IPS DF 6.9 (cell line): ENCODE data around the gene MATN1.

Experiments used
- DNase-seq: peaks from one replicate; pipeline ENCODE4 v3.0.0-alpha.2; 2013; ENCODE audit warnings: low read depth, low spot score
- H3K27ac ChIP-seq: one replicate; pipeline ENCODE4 v1.5.1; 2013; ENCODE audit warnings: low read length, control low read depth
- H3K27me3 ChIP-seq: 2 replicates; pipeline ENCODE4 v1.6.1; 2013; ENCODE audit warnings: mild to moderate bottlenecking, low read length; ENCODE audit not compliant: control insufficient read depth, insufficient read depth
- H3K36me3 ChIP-seq: 2 replicates; pipeline ENCODE4 v1.6.1; 2013; ENCODE audit warnings: low read length; ENCODE audit not compliant: control insufficient read depth, insufficient read depth
- H3K4me1 ChIP-seq: 2 replicates; pipeline ENCODE4 v1.6.1; 2013; ENCODE audit warnings: low read length; ENCODE audit not compliant: control insufficient read depth, insufficient read depth
- H3K4me3 ChIP-seq: 2 replicates; pipeline ENCODE4 v1.5.1; 2013; ENCODE audit warnings: mild to moderate bottlenecking, low read length
- H3K9me3 ChIP-seq: 2 replicates; pipeline ENCODE4 v1.6.1; 2013; ENCODE audit warnings: low read length, inconsistent platforms; ENCODE audit not compliant: control insufficient read depth, insufficient read depth
- WGBS: extraction: QIAGEN DNeasy Blood & Tissue Kit; methylation state at CpG from one replicate; pipeline ENCODE4 v1.1.7; 2013; ENCODE audit warnings: mixed read lengths, missing lambda C conversion rate; ENCODE audit not compliant: insufficient read length, insufficient coverage; 5-methylcytosine and 5-hydroxymethylcytosine counted together

Gene MATN1

DNA sequence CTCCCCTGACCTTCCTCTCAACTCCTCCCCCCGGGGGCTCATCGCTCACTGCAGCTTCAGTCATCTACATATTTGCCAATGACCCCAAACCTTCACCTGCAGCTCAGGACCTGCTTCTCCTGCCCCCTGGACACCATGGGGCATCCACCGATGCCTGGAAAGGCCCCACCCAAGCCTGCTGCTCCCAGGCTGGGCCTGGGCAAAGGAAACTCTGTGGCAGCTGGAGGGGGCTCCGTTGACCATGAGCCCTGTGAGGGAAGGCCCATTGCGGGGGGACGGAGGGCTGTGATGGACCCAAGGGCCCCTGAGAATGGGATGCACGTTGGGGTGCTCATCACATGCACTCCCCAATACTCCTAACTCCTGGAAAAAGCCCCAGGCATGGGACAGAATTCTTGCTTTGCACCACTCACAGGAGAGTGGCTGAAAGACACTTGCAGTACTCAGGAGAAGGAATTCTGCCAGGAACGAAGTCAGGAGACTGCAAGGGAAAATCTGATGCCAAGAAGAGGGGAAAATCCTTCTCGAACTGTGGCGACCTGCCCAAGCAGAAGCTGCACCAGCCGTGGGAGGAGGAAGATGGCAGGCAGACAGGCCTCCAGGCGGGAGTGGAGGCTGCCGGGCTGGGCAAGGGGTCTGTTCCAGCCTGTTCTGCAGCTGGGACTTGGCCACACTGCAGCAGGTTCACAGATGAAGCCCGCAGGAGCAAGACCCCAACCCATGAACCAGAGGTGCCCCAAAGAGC lies 18.4 kb downstream of the MATN1 start:
- DNase-seq, result no peak
- no CpG with 5 or more reads among the region's 14 CpGs for WGBS
- no peak overlapping the region for H3K27ac ChIP-seq
- peaks cover 3% of the 10 kb centered on the region; the same call in 1 of the 2 replicates for H3K4me1 ChIP-seq
- H3K9me3 ChIP-seq, result no peaks in the 10 kb centered on the region
- no peak overlapping the region for H3K4me3 ChIP-seq
- no peaks in the 10 kb centered on the region for H3K36me3 ChIP-seq
- no peaks in the 10 kb centered on the region for H3K27me3 ChIP-seq

DNA sequence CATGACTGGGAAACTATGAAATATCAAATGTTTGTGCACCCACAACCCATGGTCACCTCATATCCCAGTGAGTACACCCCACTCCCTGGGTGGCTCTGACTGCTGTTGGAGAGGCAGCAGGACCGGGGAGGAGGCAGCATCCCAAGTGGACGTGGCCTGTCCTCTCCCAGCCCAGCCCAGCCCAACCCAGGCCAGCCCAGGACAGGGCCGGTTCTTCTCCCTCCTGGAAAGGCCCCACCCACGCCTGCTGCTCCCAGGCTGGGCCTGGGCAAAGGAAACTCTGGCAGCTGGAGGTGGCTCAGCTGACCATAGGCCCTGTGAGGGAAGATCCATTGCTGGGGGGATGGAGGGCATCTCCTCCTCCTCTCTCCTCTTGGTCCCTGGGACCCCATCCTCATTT lies 19.1 kb downstream of the MATN1 start:
- no peak overlapping the region for H3K27ac ChIP-seq
- no peak overlapping the region for H3K4me3 ChIP-seq
- no CpG with 5 or more reads among the region's 4 CpGs for WGBS
- no peaks in the 10 kb centered on the region for H3K9me3 ChIP-seq
- no peak for DNase-seq
- H3K27me3 ChIP-seq, result no peaks in the 10 kb centered on the region
- no peaks in the 10 kb centered on the region for H3K36me3 ChIP-seq
- H3K4me1 ChIP-seq, result peaks cover 3% of the 10 kb centered on the region; the same call in 1 of the 2 replicates

DNA sequence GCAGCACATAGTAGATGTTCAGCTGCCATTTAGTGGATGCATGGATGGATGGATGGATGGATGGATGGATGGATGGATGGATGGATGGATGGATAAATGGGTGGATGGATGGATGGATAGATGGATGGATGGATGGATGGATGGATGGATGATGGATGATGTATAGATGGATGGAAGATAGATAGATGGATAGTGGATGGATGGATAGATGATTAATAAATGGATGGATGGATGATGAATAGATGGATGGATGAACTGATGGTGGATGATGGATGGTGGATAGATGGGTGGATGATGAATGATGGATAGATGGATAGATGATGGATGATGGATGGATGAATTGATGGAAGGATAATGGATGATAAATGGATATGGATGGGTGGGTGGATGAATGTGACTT lies 20.6 kb downstream of the MATN1 start:
- no peak for DNase-seq
- H3K27me3 ChIP-seq, result no peaks in the 10 kb centered on the region
- no peaks in the 10 kb centered on the region for H3K36me3 ChIP-seq
- H3K9me3 ChIP-seq, result no peaks in the 10 kb centered on the region
- H3K27ac ChIP-seq, result no peak overlapping the region
- peaks cover 2% of the 10 kb centered on the region; the same call in 1 of the 2 replicates for H3K4me1 ChIP-seq
- H3K4me3 ChIP-seq, result no peak overlapping the region

DNA sequence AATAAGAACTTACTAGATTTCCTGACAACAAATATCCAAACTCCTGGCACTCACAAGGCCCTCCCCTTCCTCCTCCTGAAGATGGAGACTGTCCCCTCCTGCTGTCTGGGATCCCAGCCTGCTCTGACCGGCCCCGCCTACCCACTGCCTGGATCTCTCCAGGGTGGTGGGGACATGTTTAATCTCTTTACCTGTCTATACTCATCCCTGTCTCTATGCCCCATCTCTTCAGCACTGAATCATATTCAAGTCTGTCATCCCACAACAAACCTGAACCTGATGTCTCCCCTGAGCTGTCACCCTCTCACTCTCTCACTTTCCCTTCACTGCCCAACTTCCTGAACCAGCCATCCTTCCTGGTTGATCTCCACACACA lies 22.1 kb downstream of the MATN1 start:
- WGBS, result no CpG with 5 or more reads among the region's 2 CpGs
- Histone ChIP-seq H3K4me1 (no peaks in the 10 kb centered on the region; the same call in 1 of the 2 replicates), H3K27ac (no peak overlapping the region), H3K27me3 (no peaks in the 10 kb centered on the region), H3K9me3 (no peaks in the 10 kb centered on the region), H3K36me3 (no peaks in the 10 kb centered on the region), H3K4me3 (no peak overlapping the region)
- DNase-seq, result no peak

DNA sequence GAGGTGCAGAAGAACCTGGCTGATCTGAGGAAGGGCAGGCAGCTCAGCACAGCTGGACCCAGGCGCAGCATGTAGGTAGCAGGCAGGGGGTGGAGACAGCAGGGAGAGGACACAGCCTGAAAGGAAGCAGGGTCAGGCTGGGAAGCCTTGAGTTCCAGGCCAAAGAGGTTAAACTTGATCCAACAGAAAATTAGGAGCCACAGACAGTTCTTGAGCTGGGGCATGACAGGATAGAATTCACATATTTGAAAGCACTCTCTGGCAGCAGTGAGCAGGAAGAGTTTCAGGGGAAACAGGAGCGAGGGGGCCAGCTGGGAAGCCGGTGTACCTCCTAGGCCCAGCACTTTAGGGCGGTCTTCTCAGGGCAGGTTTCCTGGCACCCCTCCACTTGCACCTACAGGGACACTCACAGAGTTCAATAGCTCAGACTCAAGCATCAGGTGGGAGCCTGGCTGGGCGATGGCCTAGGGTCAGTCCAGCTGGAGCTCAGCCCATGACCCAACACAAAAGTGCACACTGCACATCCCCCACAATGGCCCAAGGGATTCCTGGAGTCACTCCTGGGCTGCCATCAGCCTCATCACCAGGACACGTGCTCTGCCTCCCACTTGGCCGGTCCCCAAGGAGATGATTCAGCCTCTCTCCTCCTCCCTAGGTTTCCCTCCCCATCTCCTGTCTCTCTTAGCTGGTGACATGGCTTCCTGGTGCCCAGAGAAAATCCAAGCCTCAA lies 22.7 kb downstream of the MATN1 start:
- Histone ChIP-seq H3K36me3 (no peaks in the 10 kb centered on the region), H3K4me3 (no peak overlapping the region), H3K27me3 (no peaks in the 10 kb centered on the region), H3K9me3 (no peaks in the 10 kb centered on the region), H3K27ac (no peak overlapping the region), H3K4me1 (no peaks in the 10 kb centered on the region; the same call in 1 of the 2 replicates)
- no peak for DNase-seq
- WGBS, result no CpG with 5 or more reads among the region's 7 CpGs

DNA sequence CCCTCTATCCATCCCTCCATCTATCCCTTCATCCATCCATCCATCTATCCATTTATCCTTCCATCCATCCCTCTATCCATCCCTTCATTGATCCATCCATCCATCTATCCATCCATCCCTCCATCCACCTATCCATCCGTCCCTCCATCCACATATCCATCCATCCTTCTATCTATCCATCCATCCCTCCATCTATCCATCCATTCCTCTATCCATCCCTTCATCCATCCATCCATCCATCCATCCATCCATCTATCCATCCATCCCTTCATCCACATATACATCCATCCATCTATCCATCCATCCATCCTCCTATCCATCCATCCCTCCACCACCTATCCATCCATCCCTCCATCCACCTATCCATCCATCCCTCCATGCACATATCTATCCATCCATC lies 23.6 kb downstream of the MATN1 start:
- Histone ChIP-seq H3K4me1 (no peaks in the 10 kb centered on the region; the same call in 1 of the 2 replicates), H3K36me3 (no peaks in the 10 kb centered on the region), H3K27me3 (no peaks in the 10 kb centered on the region), H3K27ac (no peak overlapping the region), H3K4me3 (no peak overlapping the region), H3K9me3 (no peaks in the 10 kb centered on the region)
- no peak for DNase-seq
- WGBS, result 100% methylated on average over 1 of the region's 1 CpG

DNA sequence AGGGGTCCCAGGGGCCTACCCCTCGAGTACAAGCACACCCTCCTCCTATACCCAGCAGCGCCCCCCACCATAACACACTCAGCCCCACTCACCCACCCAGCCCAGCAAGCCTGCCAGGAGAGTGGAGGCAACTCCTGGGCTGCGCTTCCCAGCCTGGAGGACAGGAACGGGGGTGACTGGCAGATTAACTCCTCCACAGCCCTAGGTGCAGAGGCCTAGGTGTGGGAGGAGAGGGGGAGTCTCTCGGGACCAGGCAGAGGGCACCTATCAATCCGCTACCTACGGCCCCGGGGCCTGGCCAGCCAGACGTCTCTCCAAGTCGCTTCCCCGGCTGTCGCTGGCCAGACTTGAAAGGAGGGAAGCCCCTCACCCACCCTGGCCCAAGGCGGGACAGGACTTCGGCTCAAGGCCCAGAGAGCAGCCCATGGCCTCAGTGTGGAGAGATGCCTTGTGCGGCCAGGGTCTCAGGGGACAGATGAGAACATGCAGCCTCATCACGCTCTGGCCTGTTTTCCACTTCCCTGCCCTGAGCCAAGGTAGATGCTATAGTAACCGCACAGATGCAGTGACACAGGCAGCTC lies 24.9 kb downstream of the MATN1 start:
- no peaks in the 10 kb centered on the region for H3K27me3 ChIP-seq
- H3K9me3 ChIP-seq, result no peaks in the 10 kb centered on the region
- no peak for DNase-seq
- WGBS, result no CpG with 5 or more reads among the region's 17 CpGs
- no peaks in the 10 kb centered on the region for H3K36me3 ChIP-seq
- H3K27ac ChIP-seq, result no peak overlapping the region
- H3K4me3 ChIP-seq, result no peak overlapping the region
- no peaks in the 10 kb centered on the region; the same call in 1 of the 2 replicates for H3K4me1 ChIP-seq

DNA sequence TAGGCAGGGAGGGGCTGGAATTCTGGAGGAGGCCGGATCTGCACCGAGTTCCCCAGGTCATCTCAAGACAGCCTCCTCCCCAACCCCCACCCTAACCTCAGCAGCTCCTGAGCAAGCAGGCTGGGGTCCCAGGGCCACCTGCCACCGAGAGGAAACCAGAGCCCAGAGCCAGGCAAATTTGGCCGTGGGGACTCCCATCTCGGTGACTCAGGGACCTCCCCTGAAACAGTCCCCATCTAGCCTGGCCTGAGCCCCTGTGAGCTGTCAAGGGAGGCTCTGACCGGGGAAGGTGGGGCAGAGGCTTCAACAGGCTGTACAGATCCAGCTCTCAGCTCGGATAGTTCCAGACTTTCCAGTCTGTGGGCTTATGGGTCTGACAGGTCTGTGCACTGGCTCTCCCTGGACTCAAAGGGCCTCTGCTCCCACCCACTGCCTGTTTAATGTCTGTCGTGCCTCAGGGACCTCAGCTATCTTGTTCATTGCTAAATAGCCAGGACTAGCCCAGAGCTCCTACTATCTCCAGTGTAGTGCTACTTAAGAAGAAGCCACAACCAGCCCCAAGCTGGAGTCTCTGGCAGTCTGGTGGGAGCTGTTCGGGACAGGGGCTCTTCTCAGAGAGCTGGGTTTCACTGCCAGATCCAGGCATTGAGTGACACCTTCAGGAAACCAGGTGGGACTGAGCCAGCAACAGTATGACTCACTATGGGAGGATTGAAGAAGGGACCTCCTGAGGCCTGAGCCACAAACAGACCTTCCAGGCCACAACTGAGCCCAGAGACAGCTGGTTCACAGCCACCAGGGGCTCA lies 25.6 kb downstream of the MATN1 start:
- Histone ChIP-seq H3K36me3 (no peaks in the 10 kb centered on the region), H3K9me3 (no peaks in the 10 kb centered on the region), H3K4me1 (no peaks in the 10 kb centered on the region; the same call in 1 of the 2 replicates), H3K4me3 (no peak overlapping the region), H3K27ac (no peak overlapping the region), H3K27me3 (no peaks in the 10 kb centered on the region)
- DNase-seq, result no peak
- WGBS, result no CpG with 5 or more reads among the region's 9 CpGs

DNA sequence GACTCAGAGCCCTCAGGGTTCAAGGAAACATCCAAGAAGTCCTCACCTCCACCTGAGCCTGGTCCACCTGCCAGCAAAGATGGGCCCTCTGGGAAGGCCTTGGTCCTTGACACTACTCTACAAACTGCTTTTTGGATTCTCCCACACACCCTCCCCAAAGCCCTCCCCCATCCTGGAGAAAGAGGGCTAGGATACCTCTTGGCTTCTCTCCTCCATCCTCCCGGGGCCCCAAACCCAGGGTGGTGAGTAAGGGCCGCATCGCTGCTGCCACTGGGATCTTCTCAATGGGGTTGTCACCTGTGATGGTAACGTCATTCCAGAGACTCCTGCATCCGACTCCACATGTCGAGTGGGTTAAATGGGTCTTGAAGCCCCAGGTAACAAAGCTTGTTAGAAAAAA lies 26.6 kb downstream of the MATN1 start:
- Histone ChIP-seq H3K27ac (no peak overlapping the region), H3K4me3 (no peak overlapping the region), H3K27me3 (no peaks in the 10 kb centered on the region), H3K9me3 (no peaks in the 10 kb centered on the region), H3K36me3 (no peaks in the 10 kb centered on the region), H3K4me1 (no peaks in the 10 kb centered on the region; the same call in 1 of the 2 replicates)
- no CpG with 5 or more reads among the region's 6 CpGs for WGBS
- no peak for DNase-seq

DNA sequence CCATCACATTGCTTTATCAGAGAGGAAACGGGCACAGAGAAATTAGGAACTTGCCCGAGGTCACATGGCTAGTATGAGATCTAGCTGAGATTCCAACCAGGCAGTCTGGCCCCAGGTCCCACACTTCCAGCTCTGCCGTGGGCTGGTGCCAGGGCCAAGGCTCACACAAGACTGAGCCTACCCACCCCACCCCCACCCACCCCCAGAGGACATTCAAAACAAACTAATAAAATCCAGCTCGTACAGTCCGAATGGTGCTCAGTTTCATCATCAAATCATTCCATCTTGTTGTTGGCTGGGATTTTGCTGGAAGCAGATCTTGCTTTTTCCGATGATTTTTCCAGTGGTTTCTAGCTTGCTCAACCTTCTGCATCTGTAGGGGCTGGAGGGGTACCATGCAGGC lies 27.9 kb downstream of the MATN1 start:
- Histone ChIP-seq H3K27me3 (no peaks in the 10 kb centered on the region), H3K36me3 (no peaks in the 10 kb centered on the region), H3K4me1 (no peaks in the 10 kb centered on the region; the same call in 1 of the 2 replicates), H3K4me3 (no peak overlapping the region), H3K9me3 (no peaks in the 10 kb centered on the region), H3K27ac (no peak overlapping the region)
- no CpG with 5 or more reads among the region's 6 CpGs for WGBS
- no peak for DNase-seq
